GM12801 (cell line): ENCODE results near the gene TMEM9.

Source experiments
- TF ChIP-seq, protein P1 (sequence below): IDR thresholded peaks from one replicate; pipeline ENCODE4 v1.5.1; 2011; ENCODE audit warnings: control low read depth; ENCODE audit not compliant: insufficient read length; ENCODE audit errors: extremely low read depth

The TMEM9 gene

GRCh38 chr1:201189085-201189484 is 34.8 kb upstream of the TMEM9 start:
- TF ChIP-seq, protein P1, sequence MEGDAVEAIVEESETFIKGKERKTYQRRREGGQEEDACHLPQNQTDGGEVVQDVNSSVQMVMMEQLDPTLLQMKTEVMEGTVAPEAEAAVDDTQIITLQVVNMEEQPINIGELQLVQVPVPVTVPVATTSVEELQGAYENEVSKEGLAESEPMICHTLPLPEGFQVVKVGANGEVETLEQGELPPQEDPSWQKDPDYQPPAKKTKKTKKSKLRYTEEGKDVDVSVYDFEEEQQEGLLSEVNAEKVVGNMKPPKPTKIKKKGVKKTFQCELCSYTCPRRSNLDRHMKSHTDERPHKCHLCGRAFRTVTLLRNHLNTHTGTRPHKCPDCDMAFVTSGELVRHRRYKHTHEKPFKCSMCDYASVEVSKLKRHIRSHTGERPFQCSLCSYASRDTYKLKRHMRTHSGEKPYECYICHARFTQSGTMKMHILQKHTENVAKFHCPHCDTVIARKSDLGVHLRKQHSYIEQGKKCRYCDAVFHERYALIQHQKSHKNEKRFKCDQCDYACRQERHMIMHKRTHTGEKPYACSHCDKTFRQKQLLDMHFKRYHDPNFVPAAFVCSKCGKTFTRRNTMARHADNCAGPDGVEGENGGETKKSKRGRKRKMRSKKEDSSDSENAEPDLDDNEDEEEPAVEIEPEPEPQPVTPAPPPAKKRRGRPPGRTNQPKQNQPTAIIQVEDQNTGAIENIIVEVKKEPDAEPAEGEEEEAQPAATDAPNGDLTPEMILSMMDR = no peak

- TF ChIP-seq, protein P1 = no peak
Observed at GRCh38 chr1:201186192-201186591, 31.9 kb upstream of the TMEM9 start.

DNA sequence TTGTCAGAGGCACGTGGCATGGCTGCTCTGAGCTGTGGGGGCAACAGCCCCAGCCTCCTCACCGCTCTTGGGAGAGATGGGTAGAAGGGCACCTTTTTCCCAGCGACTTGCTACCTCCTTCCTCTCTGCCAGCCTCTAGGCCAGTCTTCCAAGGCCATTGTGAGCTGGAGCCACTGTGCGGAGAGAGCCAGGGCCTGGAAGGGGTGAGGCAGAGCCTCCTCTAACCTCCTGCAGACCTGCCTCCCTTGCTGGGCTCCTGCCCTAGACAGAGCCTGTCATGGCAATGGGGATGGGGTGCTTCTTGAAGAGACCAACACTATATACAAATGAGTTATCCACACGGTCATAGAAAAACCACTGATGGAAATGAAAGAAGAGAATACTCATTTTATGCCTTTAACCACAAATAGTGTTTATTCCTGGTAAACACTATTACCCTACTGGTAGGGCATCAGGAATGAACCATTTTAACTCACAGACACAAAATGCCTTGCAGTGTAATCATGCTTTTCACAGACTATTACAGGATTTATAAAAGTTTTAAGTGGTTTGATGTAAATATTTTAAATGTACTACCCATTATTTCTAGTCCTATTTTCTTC is 31.4 kb upstream of the TMEM9 start:
- TF ChIP-seq, protein P1 = no peak

DNA sequence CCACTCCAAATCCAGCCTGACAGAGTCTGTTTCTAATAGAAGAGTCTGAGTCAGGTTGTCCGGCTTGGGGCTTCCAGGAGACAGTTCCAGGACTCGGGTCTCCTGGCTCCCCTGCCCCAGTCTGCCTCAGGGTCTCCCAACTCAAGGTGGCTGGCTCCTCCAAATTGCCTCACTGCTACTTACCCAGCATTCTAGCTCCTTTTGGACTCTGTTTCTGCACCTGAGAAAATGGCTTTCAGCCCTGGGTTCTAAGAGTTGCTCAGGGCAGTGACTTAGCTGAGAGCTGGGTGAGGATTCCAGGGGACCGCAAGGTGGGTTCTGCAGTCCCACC is 30.8 kb upstream of the TMEM9 start:
- TF ChIP-seq, protein P1 = no peak

- TF ChIP-seq, protein P1 = no peak
Observed at GRCh38 chr1:201184307-201185122, 30.2 kb upstream of the TMEM9 start.

- TF ChIP-seq, protein P1 = no peak
Observed at GRCh38 chr1:201183753-201184152, 29.5 kb upstream of the TMEM9 start.

DNA sequence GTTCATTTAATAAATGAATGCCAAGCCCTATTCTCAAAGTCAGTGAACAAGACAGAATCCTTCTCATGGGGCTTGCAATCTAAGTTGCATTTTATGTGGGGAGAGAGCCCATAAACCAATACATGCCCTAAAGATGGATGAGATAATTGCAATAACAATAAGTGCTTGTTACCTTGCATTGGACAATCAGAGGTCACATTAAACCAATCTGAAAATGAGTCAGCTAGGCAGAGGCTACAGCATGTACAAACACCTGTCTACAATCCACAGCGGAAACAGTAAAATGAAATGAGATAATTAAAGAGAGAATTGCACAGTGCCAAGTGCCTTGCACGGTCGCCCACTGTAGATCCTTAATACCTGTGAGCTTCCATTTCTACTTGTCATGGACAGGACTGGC is 28.9 kb upstream of the TMEM9 start:
- TF ChIP-seq, protein P1 = no peak
